Measurements from ENCODE around the gene OGFOD3.
"Not testable (repeated sequence)": the region's sequence is repeated elsewhere in the genome, so short reads cannot be mapped to it uniquely, and the experiment has no call there.

OGFOD3 gene

GRCh38 chr17:82418001-82418986, at the start of gene OGFOD3, which contains the start of gene HEXD:
Gene OGFOD3 (minus strand): TSS chr17:82418586. CDS start chr17:82418485, 101 bp downstream.
Gene HEXD (plus strand): TSS chr17:82418347. CDS start chr17:82419800, 1,453 bp downstream.
- no peak for DNase-seq

- DNase-seq = no peak
These were observed 46.7 kb upstream of the OGFOD3 start for GRCh38 chr17:82465023-82465603.

- DNase-seq = no peak
These were observed 46.2 kb upstream of the OGFOD3 start for GRCh38 chr17:82464567-82464929.

GRCh38 chr17:82463925-82464566, 45.7 kb upstream of the OGFOD3 start:
- DNase-seq = no peak

GRCh38 chr17:82463391-82463790, 45.0 kb upstream of the OGFOD3 start:
- DNase-seq = no peak

GRCh38 chr17:82461827-82462524, 43.6 kb upstream of the OGFOD3 start:
- no peak for DNase-seq

GRCh38 chr17:82459936-82460335, 41.5 kb upstream of the OGFOD3 start:
- not testable (repeated sequence) for DNase-seq

GRCh38 chr17:82458885-82459424, 40.6 kb upstream of the OGFOD3 start:
- DNase-seq = no peak

- peak; percentile 65 for DNase-seq
These were observed 39.9 kb upstream of the OGFOD3 start, which contains the start of gene NARF for GRCh38 chr17:82458179-82458884. Gene NARF (plus strand): TSS chr17:82458741. CDS start chr17:82458804, 63 bp downstream.

GRCh38 chr17:82457929-82458178, 39.5 kb upstream of the OGFOD3 start:
- no peak for DNase-seq

GRCh38 chr17:82457073-82457928, 38.9 kb upstream of the OGFOD3 start:
- no peak for DNase-seq

GRCh38 chr17:82453706-82454105, 35.3 kb upstream of the OGFOD3 start:
- not testable (repeated sequence) for DNase-seq

- DNase-seq = not testable (repeated sequence)
These were observed 34.8 kb upstream of the OGFOD3 start for GRCh38 chr17:82453151-82453550.

GRCh38 chr17:82452162-82452561, 33.8 kb upstream of the OGFOD3 start:
- DNase-seq = no peak

GRCh38 chr17:82450357-82451106, 32.1 kb upstream of the OGFOD3 start, which contains the start of gene CYBC1:
Gene CYBC1 (minus strand): TSS chr17:82450752. CDS start chr17:82449254, 1,498 bp downstream.
- DNase-seq = no peak

GRCh38 chr17:82449883-82450356, 31.5 kb upstream of the OGFOD3 start:
- no peak for DNase-seq

- DNase-seq = no peak
These were observed 30.9 kb upstream of the OGFOD3 start for GRCh38 chr17:82449131-82449882.

- DNase-seq = no peak
These were observed 29.5 kb upstream of the OGFOD3 start for GRCh38 chr17:82447876-82448275.

- no peak for DNase-seq
These were observed 28.3 kb upstream of the OGFOD3 start for GRCh38 chr17:82446649-82447048.

Measured in NCI-H524 treated with DMSO at 0.1 percent for 48 hours (cell line).